Skeletal muscle cell (primary cell): ENCODE results near the gene PHC3.
A peak's percentile ranks its signal among the peaks of the same experiment; 100 is the strongest.
"Not testable (repeated sequence)": the region's sequence is repeated elsewhere in the genome, so short reads cannot be mapped to it uniquely, and the experiment has no call there.

Experiments used
- DNase-seq: peaks from one replicate; pipeline ENCODE4 v3.0.0-alpha.2; 2010; ENCODE audit warnings: low read depth
- H3K4me3 ChIP-seq: 2 replicates; pipeline ENCODE4 v1.5.1; 2011; ENCODE audit warnings: low read depth, mild to moderate bottlenecking, control low read depth, low read length, moderate library complexity

Gene PHC3

DNA sequence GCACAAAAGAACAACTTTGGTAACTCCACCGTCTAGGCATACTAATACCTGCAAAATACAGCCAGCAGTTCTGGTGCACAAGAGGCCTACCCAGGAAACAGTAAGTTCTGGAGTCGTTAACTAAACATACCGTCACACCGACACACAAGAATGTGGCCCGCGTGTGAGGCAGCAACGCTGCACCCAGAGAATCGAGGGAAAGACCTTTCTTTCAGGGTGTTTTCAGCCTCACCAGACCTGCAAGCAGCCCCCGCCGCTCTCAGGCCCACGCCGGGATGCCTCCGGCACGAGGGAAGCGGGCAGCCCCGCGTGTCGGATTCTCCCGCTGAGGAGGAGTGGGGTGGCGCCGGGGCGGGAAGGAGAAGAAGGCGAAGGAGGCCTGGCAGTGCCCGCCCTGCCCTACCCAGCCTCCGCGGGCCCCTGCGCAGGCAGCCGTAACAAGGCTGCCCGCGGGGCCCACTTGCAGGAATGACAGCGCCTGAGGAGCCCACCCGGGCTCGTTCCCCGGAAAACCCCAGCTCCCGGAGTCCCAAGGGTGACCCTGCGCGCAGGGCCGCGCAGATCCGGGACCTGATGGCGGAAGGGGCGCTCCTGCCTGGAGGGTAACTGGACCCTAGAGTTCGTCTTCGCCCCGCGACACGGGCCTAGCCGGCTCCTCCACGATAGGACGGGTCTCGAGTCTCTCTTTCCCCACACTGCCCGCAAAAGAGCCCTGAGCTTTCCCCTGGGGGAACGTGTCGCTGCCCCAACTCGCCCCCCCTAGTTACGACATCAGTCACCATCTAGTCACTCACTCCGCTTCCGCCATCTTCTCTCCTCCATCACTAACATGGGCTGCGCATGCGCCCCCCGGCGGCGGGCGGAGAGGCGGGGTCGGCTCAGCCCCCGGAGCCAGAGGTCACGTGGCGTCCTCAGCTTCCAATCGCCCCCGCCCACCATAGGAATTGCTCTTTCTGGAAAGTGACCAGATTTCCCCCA lies at the start of gene PHC3:
PHC3 (minus strand) TSS at position 826 of the 978 bp plus-strand sequence; CDS start at position 808, 18 bp downstream.
- peak within 1 kb of the TSS; percentile 96 for H3K4me3 ChIP-seq
- DNase-seq, result peak; percentile 57

- DNase-seq, result no peak
- no peak overlapping the region for H3K4me3 ChIP-seq
These were observed 46.7 kb upstream of the PHC3 start for GRCh38 chr3:170228093-170228766.

DNA sequence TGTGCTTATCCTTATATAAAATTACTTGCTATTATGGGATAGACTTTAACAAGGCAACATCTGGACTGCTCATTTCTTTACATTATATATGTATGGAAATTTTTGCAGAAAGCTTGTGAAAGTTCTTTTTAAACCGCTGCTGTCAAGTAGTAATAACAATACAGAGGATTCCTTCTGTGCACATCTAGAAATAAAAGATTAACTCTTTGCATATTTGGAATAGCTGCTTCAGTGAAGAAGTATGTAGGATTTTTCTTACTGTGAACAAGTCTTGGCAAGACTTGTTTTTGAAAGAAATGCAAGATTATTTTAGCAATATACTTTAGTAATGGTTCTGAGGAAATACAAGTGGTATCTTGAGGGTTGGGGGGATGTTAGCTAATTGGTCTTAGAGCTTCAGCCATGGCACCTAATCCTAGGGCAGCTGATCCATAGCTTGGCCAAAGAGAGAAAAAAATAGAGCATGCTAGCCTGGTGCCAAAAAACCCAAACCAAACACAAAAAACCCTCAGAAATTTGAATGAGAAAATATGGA lies 45.0 kb upstream of the PHC3 start:
- no peak overlapping the region for H3K4me3 ChIP-seq

DNA sequence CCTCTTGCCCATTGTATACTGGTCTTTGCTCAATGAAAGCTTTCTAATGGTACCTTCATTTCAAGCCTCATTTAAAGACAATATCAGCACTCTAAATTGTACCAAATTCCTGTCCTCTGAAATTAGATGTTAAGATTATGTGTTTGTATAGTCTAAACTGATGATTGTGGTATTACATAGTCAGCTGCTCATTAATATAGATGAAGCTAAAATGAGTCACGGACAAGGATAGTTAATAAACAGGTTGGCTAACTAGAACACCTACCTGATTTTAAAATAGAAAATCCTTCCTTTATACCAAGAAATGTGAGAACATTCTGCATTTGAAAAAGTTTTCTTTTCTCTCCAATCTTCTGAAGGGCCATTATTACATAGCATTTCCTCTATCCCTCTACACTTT lies 43.6 kb upstream of the PHC3 start:
- H3K4me3 ChIP-seq, result no peak overlapping the region
- no peak for DNase-seq

More for the DNA sequence above, 45.0 kb upstream of the PHC3 start:
- no peak for DNase-seq

DNA sequence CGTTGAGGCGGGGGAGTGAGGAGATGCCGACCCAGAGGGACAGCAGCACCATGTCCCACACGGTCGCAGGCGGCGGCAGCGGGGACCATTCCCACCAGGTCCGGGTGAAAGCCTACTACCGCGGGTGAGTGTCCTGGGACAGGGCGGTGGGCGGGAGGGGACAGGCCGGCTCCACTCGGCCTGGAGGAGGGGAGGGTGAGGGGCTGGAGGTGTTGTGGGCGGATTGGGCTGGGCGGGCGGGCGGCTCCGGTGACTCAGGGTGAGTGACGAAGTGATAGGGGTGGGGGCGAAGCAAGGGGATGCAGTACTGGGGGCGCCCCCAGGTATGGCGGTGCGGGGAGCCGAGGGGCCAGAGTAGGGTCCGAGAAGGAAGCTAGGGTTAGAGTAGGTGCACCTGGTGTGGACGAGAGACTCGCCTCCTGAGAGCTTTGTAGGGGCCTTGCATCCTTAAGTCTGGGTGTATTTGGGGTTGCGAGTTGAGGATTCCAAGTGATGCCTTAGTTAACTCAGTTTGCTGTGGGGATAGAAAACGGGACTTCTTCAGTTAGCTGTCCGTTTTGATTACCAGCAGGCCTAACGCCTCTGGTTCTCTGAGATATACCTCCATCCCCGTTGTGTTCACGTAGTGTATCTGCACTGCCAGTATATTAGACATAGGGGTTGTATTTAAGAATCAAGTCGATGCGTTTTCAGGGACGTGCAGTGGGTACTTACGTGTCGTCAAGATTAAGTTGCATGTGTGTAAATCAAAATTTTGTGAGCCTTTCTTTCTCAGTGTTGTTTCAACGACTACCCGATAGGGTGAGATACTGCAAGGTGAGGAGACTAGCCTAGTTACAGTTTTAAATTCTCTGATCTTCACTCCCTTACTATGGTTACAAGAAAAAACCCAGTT lies 41.4 kb upstream of the PHC3 start:
- no peak for DNase-seq

GRCh38 chr3:170221924-170222646 lies 40.6 kb upstream of the PHC3 start, which contains the start of gene PRKCI:
Gene PRKCI (plus strand): TSS chr3:170222424. CDS start chr3:170222670, 246 bp downstream.
- DNase-seq, result peak; percentile 92
- peak within 1 kb of the TSS; percentile 82 for H3K4me3 ChIP-seq

More for the DNA sequence above, 41.4 kb upstream of the PHC3 start:
- H3K4me3 ChIP-seq, result peak overlapping the region; percentile 82

DNA sequence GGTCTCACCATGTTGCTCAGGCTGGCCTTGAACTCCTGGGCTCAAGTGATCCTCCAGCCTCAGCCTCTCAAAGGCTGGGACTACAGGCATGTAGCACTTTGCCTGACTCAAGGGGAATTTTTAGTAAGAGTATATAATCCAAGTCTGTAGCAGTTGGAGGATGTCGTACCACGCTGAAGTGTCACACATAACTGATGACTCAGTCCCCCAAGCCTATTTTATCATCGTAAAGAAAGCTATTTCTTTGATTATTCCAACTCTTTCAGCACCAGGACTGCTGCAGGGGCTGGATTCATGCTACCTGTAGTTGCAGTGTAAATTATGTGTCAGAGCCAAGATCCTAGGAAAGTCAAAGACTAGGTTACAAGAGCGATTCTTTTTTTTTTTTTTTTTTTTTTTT lies 39.3 kb upstream of the PHC3 start:
- H3K4me3 ChIP-seq, result no peak overlapping the region
- DNase-seq, result no peak

DNA sequence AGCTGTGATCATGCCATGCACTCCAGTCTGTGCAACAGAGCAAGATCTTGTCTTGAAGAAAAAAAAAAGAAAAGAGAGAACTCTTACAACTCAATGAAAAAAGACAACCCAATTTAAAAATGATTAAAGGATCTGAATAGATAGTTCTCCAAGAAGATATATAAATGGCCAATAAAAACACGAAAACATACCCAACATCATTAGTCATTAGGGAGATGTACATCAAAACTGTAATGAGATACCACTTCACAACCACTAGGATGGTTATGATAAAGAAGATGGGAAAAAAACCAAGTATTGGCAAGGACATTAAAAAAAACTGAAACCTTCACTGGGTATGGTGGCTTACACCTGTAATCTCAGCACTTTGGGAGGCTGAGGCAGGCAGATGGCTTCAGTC lies 38.3 kb upstream of the PHC3 start:
- H3K4me3 ChIP-seq, result no peak overlapping the region
- DNase-seq, result no peak

- no peak overlapping the region for H3K4me3 ChIP-seq
- DNase-seq, result no peak
These were observed 30.1 kb upstream of the PHC3 start for GRCh38 chr3:170211668-170212067.

- DNase-seq, result no peak
- H3K4me3 ChIP-seq, result no peak overlapping the region
These were observed 26.2 kb upstream of the PHC3 start for GRCh38 chr3:170207717-170208116.

- not testable (repeated sequence) for H3K4me3 ChIP-seq, DNase-seq
These were observed 24.7 kb upstream of the PHC3 start for GRCh38 chr3:170206164-170206762.

GRCh38 chr3:170205302-170205701 lies 23.8 kb upstream of the PHC3 start:
- no peak overlapping the region for H3K4me3 ChIP-seq
- no peak for DNase-seq

- H3K4me3 ChIP-seq, result no peak overlapping the region
- no peak for DNase-seq
These were observed 23.0 kb upstream of the PHC3 start for GRCh38 chr3:170204509-170204908.

DNA sequence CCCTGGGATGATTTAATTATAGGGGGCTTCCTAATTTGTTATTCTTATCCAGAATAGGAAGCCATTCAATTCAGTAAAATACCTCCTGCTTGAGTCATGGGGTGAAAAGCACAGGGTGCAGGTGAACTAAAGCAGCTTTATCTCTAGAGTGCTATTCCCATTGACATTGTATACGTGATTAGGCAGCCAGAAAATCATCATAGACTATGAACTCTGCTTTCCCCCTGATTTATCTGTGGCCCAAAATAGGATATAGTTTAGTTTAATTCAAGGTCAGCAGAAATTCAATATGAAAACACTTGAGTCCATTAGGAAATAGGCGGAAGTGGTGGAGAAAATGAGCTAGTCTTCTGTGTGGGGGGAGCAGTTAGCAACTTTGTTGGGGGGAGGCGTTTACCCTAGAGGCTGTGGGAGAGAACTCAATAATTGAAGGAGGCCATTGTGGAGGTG lies 22.5 kb upstream of the PHC3 start:
- no peak overlapping the region for H3K4me3 ChIP-seq
- no peak for DNase-seq

DNA sequence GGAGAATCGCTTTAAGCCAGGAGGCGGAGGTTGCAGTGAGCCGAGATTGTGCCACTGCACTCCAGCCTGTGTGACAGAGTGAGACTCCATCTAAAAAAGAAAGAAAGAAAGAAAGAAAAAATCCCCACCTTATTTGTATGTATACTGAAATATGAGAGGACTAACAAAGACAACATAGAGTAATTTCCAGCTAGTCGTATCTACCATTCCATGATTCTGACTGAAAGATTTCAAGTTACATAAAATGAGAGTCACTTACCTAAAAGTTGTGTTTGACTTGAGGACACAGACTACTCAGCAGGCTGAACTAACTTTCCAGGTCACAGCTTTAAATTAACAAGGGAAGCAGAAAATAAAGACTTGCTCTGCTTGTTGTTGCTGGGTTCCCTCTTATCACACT lies 21.9 kb upstream of the PHC3 start:
- H3K4me3 ChIP-seq, result no peak overlapping the region
- no peak for DNase-seq

- DNase-seq, result no peak
These were observed 20.0 kb upstream of the PHC3 start for GRCh38 chr3:170201527-170201926.

GRCh38 chr3:170200987-170201386 lies 19.5 kb upstream of the PHC3 start:
- no peak overlapping the region for H3K4me3 ChIP-seq
- DNase-seq, result no peak

More at GRCh38 chr3:170201527-170201926, 20.0 kb upstream of the PHC3 start:
- no peak overlapping the region for H3K4me3 ChIP-seq

DNA sequence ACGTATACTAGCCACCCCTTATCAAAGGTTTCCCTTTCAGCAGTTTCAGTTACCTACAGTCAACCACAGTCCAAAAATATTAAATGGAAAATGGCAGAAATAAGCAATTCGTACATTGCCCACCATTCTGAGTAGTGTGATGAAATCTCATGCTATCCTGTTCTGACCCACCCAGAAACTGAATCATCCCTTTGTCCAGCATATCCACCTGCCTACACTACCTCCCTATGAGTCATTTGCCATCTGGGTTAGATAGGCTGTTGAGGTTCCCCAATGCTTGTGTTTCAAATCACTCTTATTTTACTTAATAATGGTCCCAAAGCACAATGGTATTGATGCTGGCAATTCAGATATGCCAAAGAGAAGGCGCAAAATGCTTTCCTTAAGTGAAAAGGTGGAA lies 15.3 kb upstream of the PHC3 start:
- DNase-seq, result no peak
- H3K4me3 ChIP-seq, result no peak overlapping the region
